Smooth muscle cell (in vitro differentiated cells): ENCODE results near the gene HMGA1. TPM values are rescaled to one million over a fixed set of nuclear protein-coding genes. Genes with fewer than 3 reads are reported as not detected.

Experiments
- DNase-seq: peaks from one replicate; lab custom pipeline; 2025; ENCODE audit not compliant: unreplicated experiment; lab: John Stamatoyannopoulos, UW
- H2AFZ ChIP-seq: fragments of 200-600 bp; sonication (generic); 2 replicates; pipeline ENCODE4 v1.6.0; 2016; ENCODE audit warnings: antibody characterized with exemption, low read depth, mild to moderate bottlenecking
- H3F3A ChIP-seq: fragments of 200-600 bp; sonication (generic); 2 replicates; pipeline ENCODE4 v1.6.0; 2017; ENCODE audit warnings: antibody characterized with exemption, low read depth
- H3K27ac ChIP-seq: fragments of 200-600 bp; sonication (generic); 2 replicates; pipeline ENCODE4 v1.5.1; 2016; ENCODE audit warnings: low read depth, mild to moderate bottlenecking
- H3K27me3 ChIP-seq: fragments of 200-600 bp; sonication (generic); 2 replicates; pipeline ENCODE4 v1.6.1; 2016; ENCODE audit warnings: low read depth, mild to moderate bottlenecking
- H3K36me3 ChIP-seq: fragments of 200-600 bp; sonication (generic); 2 replicates; pipeline ENCODE4 v1.5.1; 2016; ENCODE audit warnings: low read depth
- H3K4me1 ChIP-seq: fragments of 200-600 bp; sonication (generic); 2 replicates; pipeline ENCODE4 v1.5.1; 2016; ENCODE audit warnings: low read depth
- H3K4me2 ChIP-seq: fragments of 200-600 bp; sonication (generic); 2 replicates; pipeline ENCODE4 v1.6.0; 2016; ENCODE audit warnings: mild to moderate bottlenecking
- H3K4me3 ChIP-seq: fragments of 200-600 bp; sonication (generic); 2 replicates; pipeline ENCODE4 v1.5.1; 2016; ENCODE audit warnings: mild to moderate bottlenecking
- H3K79me2 ChIP-seq: fragments of 200-600 bp; sonication (generic); 2 replicates; pipeline ENCODE4 v1.6.0; 2016; ENCODE audit warnings: low read depth, mild to moderate bottlenecking
- H3K9ac ChIP-seq: fragments of 200-600 bp; sonication (generic); 2 replicates; pipeline ENCODE4 v1.6.0; 2016; ENCODE audit warnings: low read depth
- H3K9me3 ChIP-seq: fragments of 200-600 bp; sonication (generic); replicated peaks from 2 replicates; pipeline ENCODE4 v1.5.1; 2016; ENCODE audit warnings: low read depth
- H4K20me1 ChIP-seq: fragments of 200-600 bp; sonication (generic); 2 replicates; pipeline ENCODE4 v1.6.0; 2016; ENCODE audit warnings: low read depth
- WGBS: methylation state at CpG from one replicate; pipeline ENCODE4 v1.1.7; 2016; ENCODE audit warnings: low lambda C conversion rate; 5-methylcytosine and 5-hydroxymethylcytosine counted together
- polyA plus RNA-seq: library from polyadenylated mRNA; unstranded; fragments of >200 nt; fragmentation: Nextera tagmentation; extraction: Ambion mirVana; gene quantifications from 2 replicates; pipeline ENCODE4 v1.2.1, GENCODE V29; 2016
- total RNA-seq: library from RNA; depleted of rRNA; stranded (reverse); fragments of >200 nt; gene quantifications from 2 replicates; pipeline ENCODE4 v1.2.3, GENCODE V29; 2014
- TF ChIP-seq, protein P1 (sequence below): fragments of 200-600 bp; sonication (generic); IDR thresholded peaks from 2 replicates; pipeline ENCODE4 v1.5.1; 2017; ENCODE audit warnings: borderline replicate concordance, mild to moderate bottlenecking, antibody characterized with exemption; ENCODE audit not compliant: insufficient read depth, poor library complexity, severe bottlenecking

Gene HMGA1
- total and polyA plus RNA-seq, 2 experiments from 2014 or later: 41.8 to 69.9 TPM

DNA sequence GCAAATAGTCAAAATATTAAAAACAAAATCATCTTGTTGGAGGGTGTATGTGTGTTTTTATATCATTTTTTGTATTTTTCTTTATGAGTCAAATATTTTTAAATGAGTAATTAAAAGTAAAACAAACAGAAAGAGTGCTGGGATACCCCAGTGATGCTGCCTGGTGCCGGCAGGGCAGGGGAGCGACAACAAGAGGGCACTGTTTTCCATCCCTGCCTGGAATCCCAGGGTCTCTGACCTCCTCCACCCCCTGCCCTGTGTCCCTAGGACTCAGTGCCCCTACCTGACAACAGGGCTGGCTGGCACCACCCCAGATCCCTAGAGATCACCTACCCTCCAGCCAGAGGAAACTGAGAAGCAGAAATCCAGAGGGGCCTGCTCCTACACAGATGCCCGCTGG is 41.9 kb upstream of the HMGA1 start:
- H3K79me2 ChIP-seq: no peaks in the 10 kb centered on the region
- no peak overlapping the region for H3K9ac ChIP-seq
- WGBS: 91% methylated on average over 3 of the region's 3 CpGs

DNA sequence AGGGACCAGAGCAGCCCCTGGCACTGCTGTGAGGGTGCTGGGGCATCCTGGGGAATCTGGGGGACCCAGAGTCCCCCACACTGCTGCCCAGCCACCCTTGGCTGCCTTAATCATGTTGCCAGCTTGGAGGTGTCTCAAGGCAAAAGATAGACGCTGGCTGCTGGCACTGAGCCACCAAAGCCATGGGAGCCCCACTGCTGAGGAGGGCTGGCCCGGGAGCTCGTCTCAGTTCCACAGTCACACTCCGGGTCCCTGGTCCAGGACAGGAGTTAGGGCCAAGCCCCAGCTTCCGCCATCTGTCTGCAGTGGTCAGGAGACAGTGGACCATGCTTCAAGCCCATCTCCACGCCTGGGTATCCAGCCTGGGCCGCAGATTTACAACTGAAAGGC is 41.0 kb upstream of the HMGA1 start:
- Histone ChIP-seq H3K9ac (no peak overlapping the region), H3K27ac (no peak overlapping the region), H3K27me3 (no peaks in the 10 kb centered on the region), H2AFZ (peak overlapping the region; percentile 87), H3K4me3 (peak overlapping the region; percentile 51), H3K79me2 (no peaks in the 10 kb centered on the region), H3K36me3 (no peaks in the 10 kb centered on the region), H3F3A (no peaks in the 10 kb centered on the region), H4K20me1 (no peaks in the 10 kb centered on the region), H3K4me2 (peak overlapping the region; percentile 88), H3K4me1 (no peaks in the 10 kb centered on the region), H3K9me3 (no peaks in the 10 kb centered on the region)
- WGBS: 80% methylated on average over 7 of the region's 7 CpGs
- TF ChIP-seq, protein P1, sequence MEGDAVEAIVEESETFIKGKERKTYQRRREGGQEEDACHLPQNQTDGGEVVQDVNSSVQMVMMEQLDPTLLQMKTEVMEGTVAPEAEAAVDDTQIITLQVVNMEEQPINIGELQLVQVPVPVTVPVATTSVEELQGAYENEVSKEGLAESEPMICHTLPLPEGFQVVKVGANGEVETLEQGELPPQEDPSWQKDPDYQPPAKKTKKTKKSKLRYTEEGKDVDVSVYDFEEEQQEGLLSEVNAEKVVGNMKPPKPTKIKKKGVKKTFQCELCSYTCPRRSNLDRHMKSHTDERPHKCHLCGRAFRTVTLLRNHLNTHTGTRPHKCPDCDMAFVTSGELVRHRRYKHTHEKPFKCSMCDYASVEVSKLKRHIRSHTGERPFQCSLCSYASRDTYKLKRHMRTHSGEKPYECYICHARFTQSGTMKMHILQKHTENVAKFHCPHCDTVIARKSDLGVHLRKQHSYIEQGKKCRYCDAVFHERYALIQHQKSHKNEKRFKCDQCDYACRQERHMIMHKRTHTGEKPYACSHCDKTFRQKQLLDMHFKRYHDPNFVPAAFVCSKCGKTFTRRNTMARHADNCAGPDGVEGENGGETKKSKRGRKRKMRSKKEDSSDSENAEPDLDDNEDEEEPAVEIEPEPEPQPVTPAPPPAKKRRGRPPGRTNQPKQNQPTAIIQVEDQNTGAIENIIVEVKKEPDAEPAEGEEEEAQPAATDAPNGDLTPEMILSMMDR: no peak
- DNase-seq: no peak

More for the DNA sequence above, 41.9 kb upstream of the HMGA1 start:
- Histone ChIP-seq H4K20me1 (no peaks in the 10 kb centered on the region), H3K4me3 (no peak overlapping the region), H3K27me3 (no peaks in the 10 kb centered on the region), H3K4me2 (no peak overlapping the region), H3F3A (no peaks in the 10 kb centered on the region), H3K36me3 (no peaks in the 10 kb centered on the region), H2AFZ (no peak overlapping the region), H3K4me1 (no peaks in the 10 kb centered on the region), H3K9me3 (no peaks in the 10 kb centered on the region), H3K27ac (no peak overlapping the region)
- no peak for DNase-seq
- TF ChIP-seq, protein P1: no peak

DNA sequence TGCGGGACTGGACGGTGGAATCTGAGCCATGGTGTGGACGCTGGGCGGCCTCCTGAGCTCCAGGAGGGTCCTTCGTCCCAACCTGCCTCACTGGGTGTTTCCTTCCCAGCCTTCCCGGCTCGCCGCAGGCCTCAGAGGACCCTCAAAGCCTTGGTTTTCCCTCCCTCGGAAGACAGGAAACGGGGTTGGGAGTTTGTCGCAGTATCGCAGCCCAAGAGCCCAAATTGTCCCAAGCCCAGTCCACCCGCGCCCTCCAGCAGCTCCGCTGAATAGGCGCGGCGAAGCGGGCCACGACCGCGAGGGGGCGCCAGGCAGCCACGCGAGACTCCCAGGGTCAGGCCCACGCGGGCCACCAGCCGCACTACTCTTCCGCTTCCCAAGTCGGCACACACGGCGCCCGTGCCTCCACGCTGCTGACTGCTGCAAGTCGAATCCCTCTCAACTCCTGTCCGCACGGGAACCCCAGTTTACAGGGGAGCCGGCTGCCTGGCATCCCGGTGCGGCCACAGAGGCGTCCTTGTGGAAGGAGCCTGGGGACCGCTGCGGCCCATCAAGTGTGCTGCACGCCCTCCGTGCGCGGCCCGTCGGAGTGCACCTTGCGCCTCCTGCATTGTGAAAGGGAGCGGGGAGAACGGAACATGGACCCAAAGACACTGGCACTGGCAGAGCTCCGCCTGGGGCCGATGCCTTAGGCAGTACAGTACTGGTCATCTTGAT is 40.4 kb upstream of the HMGA1 start:
- no peaks in the 10 kb centered on the region for H3K36me3 ChIP-seq

More for the DNA sequence above, 40.4 kb upstream of the HMGA1 start:
- H3F3A ChIP-seq: no peaks in the 10 kb centered on the region
- H3K9ac ChIP-seq: no peak overlapping the region
- H3K27me3 ChIP-seq: no peaks in the 10 kb centered on the region
- no peaks in the 10 kb centered on the region for H3K9me3 ChIP-seq
- H3K4me3 ChIP-seq: peak overlapping the region; percentile 51
- TF ChIP-seq, protein P1: peak; percentile 98
- no peak overlapping the region for H3K27ac ChIP-seq
- no peaks in the 10 kb centered on the region for H3K79me2 ChIP-seq
- no peaks in the 10 kb centered on the region for H4K20me1 ChIP-seq
- no peaks in the 10 kb centered on the region for H3K4me1 ChIP-seq
- peak overlapping the region; percentile 87 for H2AFZ ChIP-seq
- 27% methylated on average over 45 of the region's 54 CpGs for WGBS
- H3K4me2 ChIP-seq: peak overlapping the region; percentile 88
- peak; percentile 65 for DNase-seq
